Eye (tissue), 1 donor: ENCODE measurements around the gene ASPDH.
"Not testable (repeated sequence)": the region's sequence is repeated elsewhere in the genome, so short reads cannot be mapped to it uniquely, and the experiment has no call there.

Source experiments
- DNase-seq: peaks from one replicate; pipeline ENCODE4 v3.0.0-alpha.2; 2015

ASPDH gene

GRCh38 chr19:50476224-50476906 is 37.3 kb downstream of the ASPDH start, which contains the start of the genes EMC10 and GARIN5A:
Gene EMC10 (plus strand): TSS chr19:50476507. CDS start chr19:50476545, 38 bp downstream.
Gene GARIN5A (minus strand): TSS chr19:50476848. CDS start chr19:50476388, 460 bp downstream.
- DNase-seq = peak; percentile 98

- DNase-seq = no peak
These were observed 37.9 kb downstream of the ASPDH start for GRCh38 chr19:50475736-50476223.

GRCh38 chr19:50475101-50475568 is 38.6 kb downstream of the ASPDH start:
- no peak for DNase-seq

- DNase-seq = not testable (repeated sequence)
These were observed 40.4 kb downstream of the ASPDH start for GRCh38 chr19:50473336-50473735.

GRCh38 chr19:50468818-50469217 is 44.9 kb downstream of the ASPDH start:
- no peak for DNase-seq

GRCh38 chr19:50467566-50467965 is 46.1 kb downstream of the ASPDH start:
- DNase-seq = no peak

GRCh38 chr19:50466706-50467039 is 47.0 kb downstream of the ASPDH start:
- DNase-seq = no peak

GRCh38 chr19:50465986-50466705 is 47.6 kb downstream of the ASPDH start:
- peak; percentile 79 for DNase-seq

GRCh38 chr19:50465000-50465399 is 48.7 kb downstream of the ASPDH start:
- DNase-seq = no peak

- no peak for DNase-seq
These were observed 49.4 kb downstream of the ASPDH start for GRCh38 chr19:50464348-50464747.

- no peak for DNase-seq
These were observed 50.7 kb downstream of the ASPDH start for GRCh38 chr19:50462970-50463369.
